Skeletal muscle tissue (tissue), 4 donors: ENCODE measurements around the gene SPACA7. TPM values are rescaled to one million over a fixed set of nuclear protein-coding genes. Genes with fewer than 3 reads are reported as not detected.

Source experiments
- H3K27ac ChIP-seq: one replicate; pipeline ENCODE4 v1.7.0; 2013; ENCODE audit warnings: mild to moderate bottlenecking, low read depth, low read length, inconsistent platforms
- H3K27me3 ChIP-seq, 3 donors: one replicate each; pipeline ENCODE4 v1.7.0; 2013; ENCODE audit warnings: low read length in 3 of 3; ENCODE audit not compliant: control insufficient read depth in 3 of 3, insufficient read depth in 3 of 3
- H3K36me3 ChIP-seq, 3 donors: one replicate each; pipeline ENCODE4 v1.7.0; 2013; ENCODE audit warnings: low read length in 3 of 3; ENCODE audit not compliant: control insufficient read depth in 3 of 3, insufficient read depth in 3 of 3
- H3K4me1 ChIP-seq, 3 donors: one replicate each; pipeline ENCODE4 v1.7.0; 2013; ENCODE audit warnings: low read length in 3 of 3, mild to moderate bottlenecking in 3 of 3; ENCODE audit not compliant: control insufficient read depth in 3 of 3, insufficient read depth in 3 of 3
- H3K4me3 ChIP-seq, 3 donors: one replicate each; pipeline ENCODE4 v1.7.0; 2013; ENCODE audit warnings: low read length in 3 of 3
- H3K9ac ChIP-seq, 3 donors: one replicate each; pipeline ENCODE4 v1.7.0; 2013; ENCODE audit warnings: low read length in 3 of 3, mild to moderate bottlenecking in 3 of 3, moderate library complexity in 2 of 3, low read depth in 1 of 3
- H3K9me3 ChIP-seq, 3 donors: one replicate each; pipeline ENCODE4 v1.7.0; 2013; ENCODE audit warnings: low read length in 3 of 3; ENCODE audit not compliant: control insufficient read depth in 3 of 3
- total RNA-seq: library from RNA; depleted of rRNA; stranded (reverse); fragments of >200 nt; gene quantifications from one replicate; pipeline ENCODE4 v1.2.3, GENCODE V29; 2014
- donor health status: Osteomylitis.

SPACA7 gene
- total RNA-seq, 1 donor from 2014 or later = not detected

DNA sequence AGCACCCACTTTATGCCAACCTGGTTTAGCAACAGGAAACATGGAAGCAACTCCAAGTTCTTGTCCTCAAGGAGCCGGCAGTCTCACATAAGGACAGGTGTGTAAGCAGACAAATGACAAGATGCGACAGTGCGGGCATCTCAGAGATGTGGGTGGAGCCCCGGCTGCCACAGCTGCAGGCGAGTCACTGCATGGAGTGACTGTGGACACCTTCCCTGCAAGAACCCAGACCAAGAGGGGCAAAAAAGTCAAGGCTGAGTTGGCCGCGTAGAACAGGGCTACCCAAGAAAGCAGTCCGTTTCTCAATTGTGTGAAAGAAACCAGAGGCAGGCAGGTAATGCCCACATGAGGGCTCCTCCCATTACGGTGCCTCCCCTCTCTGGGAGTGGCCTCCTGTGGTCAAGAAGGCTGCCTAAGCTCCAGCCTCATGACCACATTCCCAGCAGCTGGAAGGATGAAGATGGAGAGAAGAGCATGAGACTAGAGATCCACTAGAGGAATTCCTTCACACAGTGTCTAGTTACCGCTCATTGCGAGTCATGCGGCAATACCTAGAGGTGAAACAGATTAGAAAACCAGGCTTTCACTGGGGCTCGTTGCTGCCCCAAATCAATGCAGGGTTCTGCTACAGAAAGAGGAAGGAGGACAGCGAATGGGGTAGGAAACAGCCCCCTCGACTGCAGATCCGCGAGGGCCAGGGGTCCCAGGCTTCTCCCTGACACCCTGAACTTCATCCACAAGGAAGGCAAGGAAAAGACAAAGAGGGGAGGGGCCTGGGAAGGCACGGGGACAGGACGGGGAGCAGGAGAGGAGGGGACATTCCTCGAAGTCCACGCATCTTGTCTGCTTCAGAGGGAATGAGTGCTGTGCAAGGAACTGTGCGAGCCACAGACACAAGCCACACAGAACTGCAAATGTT, 80.2 kb downstream of the SPACA7 start:
- Histone ChIP-seq H3K36me3 (no peaks in the 10 kb centered on the region), H3K27me3 (peaks cover 0 to 20% (median 0%) of the 10 kb centered on the region in 3 donors), H3K4me1 (no peaks in the 10 kb centered on the region), H3K27ac (no peak overlapping the region), H3K9me3 (peaks cover 0 to 6% (median 5%) of the 10 kb centered on the region in 3 donors), H3K9ac (no peak overlapping the region), H3K4me3 (no peak overlapping the region)

DNA sequence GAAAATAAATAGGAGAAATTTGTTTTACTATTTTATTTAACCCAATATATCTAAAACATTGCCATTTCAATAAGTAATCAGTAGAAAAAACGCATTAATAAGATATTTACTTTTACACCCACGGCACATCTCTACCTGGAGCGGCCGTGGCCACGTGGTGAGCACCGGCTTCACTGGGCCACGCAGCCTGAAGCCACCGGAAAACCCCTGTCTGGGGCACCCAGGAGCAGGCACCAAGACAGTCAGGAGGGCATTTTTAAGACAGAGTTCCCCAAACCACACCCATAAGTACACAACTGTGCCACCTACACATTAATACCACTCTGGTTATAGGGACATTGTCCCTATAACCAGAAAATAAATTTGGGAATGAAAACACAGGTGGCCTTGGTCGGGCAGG, 80.9 kb downstream of the SPACA7 start:
- H3K27me3 ChIP-seq = peaks cover 0 to 15% (median 0%) of the 10 kb centered on the region in 3 donors
- no peak overlapping the region for H3K27ac ChIP-seq
- no peaks in the 10 kb centered on the region for H3K36me3 ChIP-seq
- no peaks in the 10 kb centered on the region for H3K4me1 ChIP-seq
- peaks cover 0 to 6% (median 5%) of the 10 kb centered on the region in 3 donors for H3K9me3 ChIP-seq
- H3K9ac ChIP-seq = no peak overlapping the region
- H3K4me3 ChIP-seq = no peak overlapping the region

DNA sequence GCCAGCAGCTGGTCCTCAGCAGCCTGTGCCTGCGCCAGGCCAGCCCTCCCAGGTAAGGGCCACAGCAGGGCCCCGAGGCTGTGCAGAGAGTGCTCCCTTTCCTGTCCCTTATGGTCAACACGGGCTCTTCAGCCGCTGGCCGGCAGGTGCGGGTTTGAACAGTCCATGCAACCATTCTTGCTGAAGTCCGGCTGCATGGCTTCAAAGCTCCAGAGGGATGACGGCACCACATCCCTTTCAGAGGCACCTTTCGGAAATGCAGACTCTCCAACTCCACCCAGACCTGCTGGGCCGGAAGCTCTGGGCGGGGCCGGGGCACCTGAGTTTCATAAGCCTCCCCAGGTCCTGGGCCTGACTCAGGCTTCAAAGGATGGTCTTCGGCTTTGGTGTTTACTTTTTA, 81.3 kb downstream of the SPACA7 start:
- Histone ChIP-seq H3K36me3 (no peaks in the 10 kb centered on the region), H3K9ac (no peak overlapping the region), H3K4me3 (no peak overlapping the region), H3K4me1 (no peaks in the 10 kb centered on the region), H3K27me3 (peaks cover 0 to 11% (median 0%) of the 10 kb centered on the region in 3 donors), H3K27ac (no peak overlapping the region), H3K9me3 (peaks cover 0 to 6% (median 5%) of the 10 kb centered on the region in 3 donors)

DNA sequence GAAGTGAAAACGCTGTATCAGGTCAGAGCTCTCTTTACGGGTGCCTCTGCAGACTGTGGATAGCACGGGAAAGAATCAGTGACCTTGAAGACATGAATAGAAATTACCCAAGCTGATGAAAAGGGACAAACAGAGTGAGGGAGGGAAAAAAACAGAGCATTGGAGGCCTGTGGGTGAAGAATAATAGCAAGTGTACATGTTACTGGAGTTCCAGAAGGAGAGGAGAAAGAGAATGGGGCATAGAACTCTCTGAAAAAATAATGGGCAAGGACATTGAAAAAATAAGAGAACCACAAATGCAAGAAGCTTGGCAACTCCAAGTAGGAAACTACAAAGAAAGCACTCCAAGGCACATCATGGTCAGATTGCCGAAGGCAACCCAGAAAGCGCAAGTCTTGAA, 86.3 kb downstream of the SPACA7 start:
- no peak overlapping the region for H3K9ac ChIP-seq

DNA sequence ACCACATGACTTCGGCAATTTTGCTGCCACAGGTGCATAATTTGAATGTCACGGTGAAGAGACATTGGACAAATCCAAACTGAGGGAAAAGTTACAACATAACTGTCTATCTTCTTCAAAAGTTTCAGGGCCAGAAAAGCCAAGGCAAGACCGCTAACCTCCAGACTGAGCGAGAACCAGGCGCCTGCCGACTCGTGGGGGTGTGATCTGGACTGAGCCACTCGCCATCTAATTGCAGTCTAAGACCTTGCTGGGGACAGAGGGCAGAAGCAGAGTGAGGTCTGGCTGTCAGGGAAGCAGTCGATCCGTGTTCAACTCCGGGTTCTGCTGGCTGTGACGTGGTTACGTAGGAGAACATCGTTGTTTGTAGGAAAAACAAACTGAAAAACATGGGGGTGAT, 88.6 kb downstream of the SPACA7 start:
- Histone ChIP-seq H3K27me3 (peaks cover 0 to 4% (median 0%) of the 10 kb centered on the region in 3 donors), H3K36me3 (no peaks in the 10 kb centered on the region), H3K27ac (no peak overlapping the region), H3K9me3 (peaks cover 0 to 5% (median 2%) of the 10 kb centered on the region in 3 donors), H3K4me3 (no peak overlapping the region), H3K4me1 (no peaks in the 10 kb centered on the region), H3K9ac (no peak overlapping the region)

More for the DNA sequence above, 86.3 kb downstream of the SPACA7 start:
- H3K36me3 ChIP-seq = no peaks in the 10 kb centered on the region
- H3K27ac ChIP-seq = no peak overlapping the region
- no peak overlapping the region for H3K4me3 ChIP-seq
- H3K27me3 ChIP-seq = no peaks in the 10 kb centered on the region
- H3K9me3 ChIP-seq = peaks cover 2 to 6% (median 5%) of the 10 kb centered on the region in 3 donors
- H3K4me1 ChIP-seq = no peaks in the 10 kb centered on the region

DNA sequence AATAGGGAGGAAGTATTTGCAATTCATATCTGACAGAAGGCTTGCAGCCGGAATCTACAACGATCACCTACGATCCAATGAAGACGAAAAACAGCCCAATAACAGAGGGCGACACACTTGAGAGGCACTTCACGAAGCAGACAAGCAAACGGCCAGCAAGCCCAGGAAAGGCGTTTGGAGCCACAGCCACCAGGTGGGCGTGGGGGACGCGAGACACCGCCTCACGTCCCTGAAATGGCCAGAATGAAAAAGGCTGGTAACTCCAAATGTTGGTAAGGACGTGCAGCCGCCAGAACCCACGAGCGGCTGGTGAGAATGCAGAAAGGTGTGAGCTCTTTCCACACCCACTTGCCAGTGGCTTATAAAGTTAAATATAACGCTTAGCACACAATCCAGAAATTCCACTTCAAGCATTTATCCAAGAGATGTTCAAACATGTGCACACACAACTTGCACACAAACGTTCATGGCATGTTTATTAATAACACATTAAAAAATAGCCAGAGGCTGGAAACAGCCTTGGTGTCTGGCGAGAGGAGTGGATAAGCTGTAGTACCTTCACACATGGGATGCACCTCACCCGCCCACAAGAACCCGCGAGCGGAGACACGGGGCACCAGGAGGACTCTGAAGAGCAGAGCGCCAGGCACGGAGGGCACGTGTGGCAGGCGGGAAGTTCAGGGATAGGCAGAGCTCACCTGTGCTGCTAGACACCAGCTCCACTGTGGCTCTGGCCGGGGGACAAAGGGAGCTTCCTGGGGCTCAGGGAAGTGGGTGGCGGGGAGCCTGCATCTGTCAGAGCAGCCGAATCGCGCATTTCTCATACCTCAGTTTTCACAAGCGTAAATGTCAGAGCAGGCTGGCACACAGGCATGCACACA, 89.3 kb downstream of the SPACA7 start:
- H3K27ac ChIP-seq = no peak overlapping the region
- H3K36me3 ChIP-seq = no peaks in the 10 kb centered on the region
- no peak overlapping the region for H3K4me3 ChIP-seq
- H3K27me3 ChIP-seq = peaks cover 0 to 4% (median 0%) of the 10 kb centered on the region in 3 donors
- H3K9ac ChIP-seq = no peak overlapping the region
- H3K4me1 ChIP-seq = no peaks in the 10 kb centered on the region
- peaks cover 0 to 2% (median 0%) of the 10 kb centered on the region in 3 donors for H3K9me3 ChIP-seq

DNA sequence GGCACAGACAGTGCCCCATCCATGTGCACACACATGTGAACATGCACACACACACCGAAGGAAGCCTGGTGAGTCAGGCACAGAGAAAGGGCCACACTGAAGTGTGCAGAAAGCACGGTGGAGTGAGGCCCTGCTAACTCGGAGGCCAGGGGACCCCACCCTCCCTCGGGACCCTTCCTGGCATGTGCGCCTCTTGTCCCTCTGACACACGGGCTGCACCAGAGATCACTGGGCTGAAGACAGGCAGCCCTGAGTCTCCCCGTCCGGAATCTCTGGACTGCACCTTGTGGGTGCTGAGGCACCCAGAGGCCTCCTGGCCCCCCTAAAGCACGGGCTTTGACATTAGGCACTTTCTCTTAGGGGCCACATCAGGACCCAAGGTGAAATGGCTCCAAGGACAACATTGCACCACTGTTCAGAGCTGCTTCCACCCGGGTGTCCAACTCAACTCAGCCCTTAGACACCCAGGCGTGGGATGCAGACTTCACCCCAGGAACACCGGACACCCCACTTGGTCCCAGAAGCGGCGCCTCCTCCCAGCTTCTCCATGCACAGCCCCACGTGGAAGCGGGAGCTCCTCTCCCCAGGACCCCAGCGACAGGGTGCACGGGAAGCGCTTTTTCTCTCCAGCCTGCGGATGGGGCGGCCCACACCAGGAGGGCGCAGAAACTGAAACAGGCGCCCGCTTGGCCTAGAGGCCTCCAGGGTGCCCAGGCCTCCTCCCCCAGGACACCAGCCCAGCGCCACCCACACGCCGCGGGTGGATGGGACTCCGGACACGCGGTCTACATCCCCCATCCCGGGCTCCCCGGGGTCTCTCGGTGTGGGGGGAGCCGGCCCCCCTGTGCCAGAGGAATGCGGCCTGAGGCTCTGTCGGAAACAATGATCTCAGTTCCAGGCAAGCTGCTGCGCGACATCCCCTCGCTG, 90.2 kb downstream of the SPACA7 start:
- Histone ChIP-seq H3K36me3 (no peaks in the 10 kb centered on the region), H3K9me3 (peaks cover 0 to 2% (median 0%) of the 10 kb centered on the region in 3 donors), H3K9ac (no peak overlapping the region), H3K4me3 (no peak overlapping the region), H3K27ac (no peak overlapping the region), H3K27me3 (peaks cover 0 to 4% (median 0%) of the 10 kb centered on the region in 3 donors), H3K4me1 (no peaks in the 10 kb centered on the region)

DNA sequence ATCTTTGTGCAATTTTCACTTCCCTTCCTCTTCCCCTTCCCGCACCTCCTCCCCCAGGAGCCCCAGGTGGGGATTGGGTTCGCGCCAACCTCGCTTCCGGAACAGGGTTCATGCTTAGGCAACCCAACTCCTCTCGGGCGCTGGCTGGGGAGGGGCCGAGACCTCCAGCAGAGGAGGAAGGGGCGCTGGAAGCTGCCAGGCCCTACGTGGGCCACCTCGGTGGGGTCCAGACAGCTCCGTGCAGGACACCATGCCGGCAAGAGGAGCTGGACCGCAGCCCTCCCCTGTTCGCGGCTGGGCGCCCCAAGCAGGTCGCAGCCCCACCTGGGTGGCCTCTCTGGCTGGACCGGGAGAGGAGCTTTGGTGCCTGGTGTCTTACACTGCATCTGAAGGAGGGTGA, 91.1 kb downstream of the SPACA7 start:
- Histone ChIP-seq H3K27ac (no peak overlapping the region), H3K27me3 (peaks cover 0 to 4% (median 0%) of the 10 kb centered on the region in 3 donors), H3K9me3 (peaks cover 0 to 2% (median 0%) of the 10 kb centered on the region in 3 donors), H3K36me3 (no peaks in the 10 kb centered on the region), H3K9ac (no peak overlapping the region), H3K4me3 (no peak overlapping the region), H3K4me1 (no peaks in the 10 kb centered on the region)

- Histone ChIP-seq H3K9me3 (peaks cover 0 to 2% (median 0%) of the 10 kb centered on the region in 3 donors), H3K27me3 (peaks cover 0 to 4% (median 0%) of the 10 kb centered on the region in 3 donors), H3K4me3 (no peak overlapping the region), H3K4me1 (no peaks in the 10 kb centered on the region), H3K9ac (no peak overlapping the region), H3K36me3 (no peaks in the 10 kb centered on the region), H3K27ac (no peak overlapping the region)
Observed at GRCh38 chr13:112468069-112468468, 91.9 kb downstream of the SPACA7 start.
